Lung (tissue), 12 donors: ENCODE data around the gene COBL. TPM values are rescaled to one million over a fixed set of nuclear protein-coding genes. Genes with fewer than 3 reads are reported as not detected.

Experiments
- ATAC-seq: fragments of 200-7000 bp; cut with Tn5 transposase; one replicate; pipeline ENCODE4 v1.9.1; 2020; ENCODE audit warnings: moderate number of reproducible peaks; ENCODE audit not compliant: insufficient read depth, low FRiP score
- DNase-seq, 3 donors: peaks; one replicate each; pipeline ENCODE4 v3.0.0-alpha.2; 2013 to 2017
- H3K27ac ChIP-seq, 2 donors: one replicate each; pipeline ENCODE4 v1.5.1; 2013; ENCODE audit warnings: mild to moderate bottlenecking in 2 of 2, moderate library complexity in 2 of 2, control low read depth in 1 of 2, inconsistent platforms in 1 of 2, low read depth in 1 of 2, low read length in 1 of 2
- H3K27me3 ChIP-seq, 3 donors: one replicate each; pipeline ENCODE4 v1.5.1; 2013; ENCODE audit warnings: low read length in 2 of 3; ENCODE audit not compliant: control insufficient read depth in 3 of 3, insufficient read depth in 3 of 3
- H3K36me3 ChIP-seq, 4 donors: one replicate each; pipeline ENCODE4 v1.5.1; 2013; ENCODE audit warnings: low read length in 4 of 4, mild to moderate bottlenecking in 1 of 4, moderate library complexity in 1 of 4; ENCODE audit not compliant: control insufficient read depth in 4 of 4, insufficient read depth in 4 of 4
- H3K4me1 ChIP-seq, 5 donors: one replicate each; pipeline ENCODE4 v1.5.1; 2013; ENCODE audit warnings: low read length in 5 of 5, mild to moderate bottlenecking in 2 of 5, moderate library complexity in 1 of 5; ENCODE audit not compliant: control insufficient read depth in 5 of 5, insufficient read depth in 5 of 5
- H3K4me3 ChIP-seq: one replicate; pipeline ENCODE4 v1.5.1; 2013; ENCODE audit warnings: mild to moderate bottlenecking, control low read depth, moderate library complexity
- H3K9ac ChIP-seq, 2 donors: one replicate each; pipeline ENCODE4 v1.5.1; 2013; ENCODE audit warnings: low read length in 2 of 2, control low read depth in 1 of 2; ENCODE audit not compliant: insufficient read depth in 1 of 2
- H3K9me3 ChIP-seq, 4 donors: one replicate each; pipeline ENCODE4 v1.5.1; 2013; ENCODE audit warnings: low read length in 3 of 4, mild to moderate bottlenecking in 1 of 4, moderate library complexity in 1 of 4; ENCODE audit not compliant: control insufficient read depth in 4 of 4, insufficient read depth in 3 of 4
- WGBS, 2 donors: extraction: QIAGEN DNeasy Blood & Tissue Kit; methylation state at CpG; one replicate each; pipeline ENCODE4 v1.1.7; 2013; 5-methylcytosine and 5-hydroxymethylcytosine counted together
- polyA plus RNA-seq, 2 donors: library from polyadenylated mRNA; stranded (reverse); fragments of 200-250 nt; gene quantifications; one replicate each; pipeline ENCODE4 v1.2.1, GENCODE V29; 2013
- total RNA-seq, 2 donors: library from RNA; depleted of rRNA in 1 of 2; stranded (reverse); fragments of >200 nt in 1 of 2; gene quantifications; one replicate each; pipeline ENCODE4 v1.2.1, GENCODE V29; 2014 to 2021
- TF ChIP-seq, protein P1 (sequence below): IDR thresholded peaks from 2 replicates; pipeline ENCODE4 v1.5.1; 2012; ENCODE audit warnings: mild to moderate bottlenecking; ENCODE audit errors: control extremely low read depth, extremely low read depth
- donor health status: control.
- donor health status: control.
- donor health status: Bipolar disorder and iron deficiency.
- donor health status: healthy.
- donor health status: DM: yes; HTN: yes; CAD: no.

Gene COBL
- total and polyA plus RNA-seq, 4 donors, result 6.3 to 38.1 (median 15.0) TPM

GRCh38 chr7:51077316-51077986, 239.2 kb downstream of the COBL start:
- TF ChIP-seq, protein P1, sequence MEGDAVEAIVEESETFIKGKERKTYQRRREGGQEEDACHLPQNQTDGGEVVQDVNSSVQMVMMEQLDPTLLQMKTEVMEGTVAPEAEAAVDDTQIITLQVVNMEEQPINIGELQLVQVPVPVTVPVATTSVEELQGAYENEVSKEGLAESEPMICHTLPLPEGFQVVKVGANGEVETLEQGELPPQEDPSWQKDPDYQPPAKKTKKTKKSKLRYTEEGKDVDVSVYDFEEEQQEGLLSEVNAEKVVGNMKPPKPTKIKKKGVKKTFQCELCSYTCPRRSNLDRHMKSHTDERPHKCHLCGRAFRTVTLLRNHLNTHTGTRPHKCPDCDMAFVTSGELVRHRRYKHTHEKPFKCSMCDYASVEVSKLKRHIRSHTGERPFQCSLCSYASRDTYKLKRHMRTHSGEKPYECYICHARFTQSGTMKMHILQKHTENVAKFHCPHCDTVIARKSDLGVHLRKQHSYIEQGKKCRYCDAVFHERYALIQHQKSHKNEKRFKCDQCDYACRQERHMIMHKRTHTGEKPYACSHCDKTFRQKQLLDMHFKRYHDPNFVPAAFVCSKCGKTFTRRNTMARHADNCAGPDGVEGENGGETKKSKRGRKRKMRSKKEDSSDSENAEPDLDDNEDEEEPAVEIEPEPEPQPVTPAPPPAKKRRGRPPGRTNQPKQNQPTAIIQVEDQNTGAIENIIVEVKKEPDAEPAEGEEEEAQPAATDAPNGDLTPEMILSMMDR, result no peak

DNA sequence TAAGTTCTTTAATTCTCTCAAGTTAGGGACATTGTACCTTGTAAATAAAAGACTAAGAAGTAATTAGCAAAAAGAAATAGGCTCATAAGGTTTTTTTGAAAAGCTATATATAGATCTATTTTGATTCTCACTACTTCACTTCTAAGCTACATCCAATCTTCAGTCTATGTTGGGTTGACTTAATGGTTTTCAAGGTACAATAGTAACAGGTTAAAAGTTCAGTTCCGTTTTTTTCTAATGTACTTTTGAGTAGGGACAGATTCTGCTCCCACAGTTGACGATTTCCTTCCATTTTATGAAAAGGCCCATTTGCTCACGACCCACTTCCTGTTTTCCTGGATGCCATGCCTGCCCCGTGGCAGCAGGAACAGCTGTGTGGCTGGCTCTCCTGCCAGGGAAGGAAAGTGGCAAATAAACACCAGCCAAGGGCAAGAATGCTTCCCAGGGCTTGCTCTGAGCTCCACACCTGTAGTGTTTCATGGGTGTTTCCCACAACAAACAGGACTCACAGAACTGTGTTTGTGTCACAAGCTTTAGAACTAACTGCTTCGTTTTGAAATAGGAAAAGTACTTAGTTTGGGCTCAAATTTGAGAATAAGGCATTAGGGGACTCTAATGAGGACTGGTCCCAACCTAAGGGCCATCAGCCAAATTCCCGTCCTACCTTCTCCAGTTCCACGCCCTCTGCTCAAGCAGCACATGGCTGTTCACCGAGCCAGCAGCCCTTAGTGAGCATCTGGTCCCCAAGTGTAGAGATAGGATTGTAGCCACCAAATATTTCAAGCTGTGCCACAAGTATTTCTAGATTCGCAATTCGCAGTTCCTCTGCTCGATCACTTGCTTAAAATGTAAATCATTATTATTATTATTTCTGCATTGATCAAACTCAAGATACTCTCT, 240.7 kb downstream of the COBL start:
- Histone ChIP-seq H3K9me3 (no peaks in the 10 kb centered on the region), H3K4me3 (no peak overlapping the region), H3K36me3 (peaks cover 0 to 2% (median 0%) of the 10 kb centered on the region in 4 donors), H3K9ac (no peak overlapping the region), H3K4me1 (peaks cover 0 to 6% (median 0%) of the 10 kb centered on the region in 5 donors), H3K27ac (peak overlapping the region in 1 of 2 donors; percentile 9), H3K27me3 (no peaks in the 10 kb centered on the region)
- 67 to 72% methylated on average over 11 of the region's 11 CpGs for WGBS, 2 donors
- ATAC-seq, result no peak
- DNase-seq, result no peak
- TF ChIP-seq, protein P1, result no peak

More at GRCh38 chr7:51077316-51077986, 239.2 kb downstream of the COBL start:
- 81 to 89% methylated on average over 3 of the region's 3 CpGs for WGBS, 2 donors
- Histone ChIP-seq H3K27ac (no peak overlapping the region), H3K4me1 (peaks cover 0 to 10% (median 0%) of the 10 kb centered on the region in 5 donors), H3K9me3 (no peaks in the 10 kb centered on the region), H3K36me3 (peaks cover 0 to 6% (median 0%) of the 10 kb centered on the region in 4 donors), H3K27me3 (no peaks in the 10 kb centered on the region), H3K4me3 (no peak overlapping the region), H3K9ac (no peak overlapping the region)
- DNase-seq (no peak), ATAC-seq (no peak)

- 75 to 76% methylated on average over 8 of the region's 8 CpGs for WGBS, 2 donors
- no peak overlapping the region for H3K27ac ChIP-seq
- no peaks in the 10 kb centered on the region for H3K9me3 ChIP-seq
- no peaks in the 10 kb centered on the region for H3K27me3 ChIP-seq
- peaks cover 0 to 13% (median 0%) of the 10 kb centered on the region in 5 donors for H3K4me1 ChIP-seq
- no peaks in the 10 kb centered on the region for H3K36me3 ChIP-seq
- ATAC-seq (no peak), DNase-seq (no peak)
- H3K4me3 ChIP-seq, result no peak overlapping the region
- TF ChIP-seq, protein P1, result no peak
- H3K9ac ChIP-seq, result no peak overlapping the region
Measured at GRCh38 chr7:51073171-51073570, 243.4 kb downstream of the COBL start.
